DND-41 (cell line): Measurements from ENCODE around the gene TRIM2.

ENCODE experiments used
- CTCF ChIP-seq: IDR thresholded peaks from 2 replicates; pipeline ENCODE4 v1.5.1; 2012; ENCODE audit warnings: borderline replicate concordance, low read length, moderate library complexity, mild to moderate bottlenecking; ENCODE audit not compliant: poor library complexity, severe bottlenecking; ENCODE audit errors: extremely low read depth
- EZH2 ChIP-seq: IDR thresholded peaks from 3 replicates; pipeline ENCODE4 v1.6.1; 2012; ENCODE audit warnings: borderline replicate concordance, low read depth, mild to moderate bottlenecking, moderate library complexity, low read length, inconsistent platforms; ENCODE audit not compliant: severe bottlenecking

GRCh38 chr4:153207027-153207426, 2.8 kb downstream of the TRIM2 start:
- TF ChIP-seq CTCF (no peak), EZH2 (no peak)
